Osteocyte (in vitro differentiated cells): Measurements from ENCODE around the gene ZNF165. TPM values are rescaled to one million over a fixed set of nuclear protein-coding genes. Genes with fewer than 3 reads are reported as not detected.
"Not testable (repeated sequence)": the region's sequence is repeated elsewhere in the genome, so short reads cannot be mapped to it uniquely, and the experiment has no call there.

ENCODE experiments used
- DNase-seq: peaks from one replicate; pipeline ENCODE4 v3.0.0; 2021; ENCODE audit warnings: mixed read lengths; ENCODE audit not compliant: unreplicated experiment; ENCODE audit errors: extremely low spot score
- H3K27ac Mint-ChIP-seq: one replicate; pipeline ENCODE4 v1.8.0; 2021; ENCODE audit warnings: mild to moderate bottlenecking, mixed read lengths; ENCODE audit not compliant: unreplicated experiment
- H3K27me3 Mint-ChIP-seq: one replicate; pipeline ENCODE4 v1.8.0; 2021; ENCODE audit warnings: mixed read lengths; ENCODE audit not compliant: unreplicated experiment
- H3K36me3 Mint-ChIP-seq: one replicate; pipeline ENCODE4 v1.8.0; 2021; ENCODE audit warnings: mixed read lengths; ENCODE audit not compliant: unreplicated experiment
- H3K4me1 Mint-ChIP-seq: one replicate; pipeline ENCODE4 v1.8.0; 2021; ENCODE audit warnings: mixed read lengths; ENCODE audit not compliant: unreplicated experiment
- H3K4me3 Mint-ChIP-seq: one replicate; pipeline ENCODE4 v1.8.0; 2021; ENCODE audit warnings: mild to moderate bottlenecking, moderate library complexity, mixed read lengths; ENCODE audit not compliant: unreplicated experiment
- H3K9me3 Mint-ChIP-seq: one replicate; pipeline ENCODE4 v1.8.0; 2021; ENCODE audit warnings: mixed read lengths; ENCODE audit not compliant: unreplicated experiment
- total RNA-seq: library from RNA; stranded (reverse); gene quantifications from 2 replicates; pipeline ENCODE4 v1.2.1, GENCODE V29; 2021
- TF ChIP-seq, protein P1 (sequence below): fragments of 200-600 bp; sonication (generic); IDR thresholded peaks from 2 replicates; pipeline ENCODE4 v1.5.0; 2021; ENCODE audit warnings: antibody characterized with exemption, mild to moderate bottlenecking, moderate library complexity

The ZNF165 gene
- total RNA-seq, 1 donor from 2014 or later: 0.32 TPM

DNA sequence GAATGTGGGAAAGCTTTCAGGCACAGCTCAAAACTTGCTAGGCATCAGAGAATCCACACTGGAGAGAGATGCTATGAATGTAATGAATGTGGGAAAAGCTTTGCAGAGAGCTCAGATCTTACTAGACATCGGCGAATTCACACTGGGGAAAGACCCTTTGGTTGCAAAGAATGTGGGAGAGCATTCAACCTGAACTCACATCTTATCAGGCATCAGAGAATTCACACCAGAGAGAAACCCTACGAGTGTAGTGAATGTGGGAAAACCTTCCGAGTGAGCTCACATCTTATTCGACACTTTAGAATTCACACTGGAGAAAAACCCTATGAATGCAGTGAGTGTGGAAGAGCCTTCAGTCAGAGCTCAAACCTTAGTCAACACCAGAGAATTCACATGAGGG is 8.7 kb downstream of the ZNF165 start:
- no peaks in the 10 kb centered on the region for H3K4me1 Mint-ChIP-seq
- peaks cover 25% of the 10 kb centered on the region for H3K9me3 Mint-ChIP-seq
- no peaks in the 10 kb centered on the region for H3K27me3 Mint-ChIP-seq
- H3K4me3 Mint-ChIP-seq: no peak overlapping the region
- H3K36me3 Mint-ChIP-seq: peaks cover 16% of the 10 kb centered on the region
- TF ChIP-seq, protein P1, sequence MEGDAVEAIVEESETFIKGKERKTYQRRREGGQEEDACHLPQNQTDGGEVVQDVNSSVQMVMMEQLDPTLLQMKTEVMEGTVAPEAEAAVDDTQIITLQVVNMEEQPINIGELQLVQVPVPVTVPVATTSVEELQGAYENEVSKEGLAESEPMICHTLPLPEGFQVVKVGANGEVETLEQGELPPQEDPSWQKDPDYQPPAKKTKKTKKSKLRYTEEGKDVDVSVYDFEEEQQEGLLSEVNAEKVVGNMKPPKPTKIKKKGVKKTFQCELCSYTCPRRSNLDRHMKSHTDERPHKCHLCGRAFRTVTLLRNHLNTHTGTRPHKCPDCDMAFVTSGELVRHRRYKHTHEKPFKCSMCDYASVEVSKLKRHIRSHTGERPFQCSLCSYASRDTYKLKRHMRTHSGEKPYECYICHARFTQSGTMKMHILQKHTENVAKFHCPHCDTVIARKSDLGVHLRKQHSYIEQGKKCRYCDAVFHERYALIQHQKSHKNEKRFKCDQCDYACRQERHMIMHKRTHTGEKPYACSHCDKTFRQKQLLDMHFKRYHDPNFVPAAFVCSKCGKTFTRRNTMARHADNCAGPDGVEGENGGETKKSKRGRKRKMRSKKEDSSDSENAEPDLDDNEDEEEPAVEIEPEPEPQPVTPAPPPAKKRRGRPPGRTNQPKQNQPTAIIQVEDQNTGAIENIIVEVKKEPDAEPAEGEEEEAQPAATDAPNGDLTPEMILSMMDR: no peak
- no peak overlapping the region for H3K27ac Mint-ChIP-seq
- DNase-seq: no peak

DNA sequence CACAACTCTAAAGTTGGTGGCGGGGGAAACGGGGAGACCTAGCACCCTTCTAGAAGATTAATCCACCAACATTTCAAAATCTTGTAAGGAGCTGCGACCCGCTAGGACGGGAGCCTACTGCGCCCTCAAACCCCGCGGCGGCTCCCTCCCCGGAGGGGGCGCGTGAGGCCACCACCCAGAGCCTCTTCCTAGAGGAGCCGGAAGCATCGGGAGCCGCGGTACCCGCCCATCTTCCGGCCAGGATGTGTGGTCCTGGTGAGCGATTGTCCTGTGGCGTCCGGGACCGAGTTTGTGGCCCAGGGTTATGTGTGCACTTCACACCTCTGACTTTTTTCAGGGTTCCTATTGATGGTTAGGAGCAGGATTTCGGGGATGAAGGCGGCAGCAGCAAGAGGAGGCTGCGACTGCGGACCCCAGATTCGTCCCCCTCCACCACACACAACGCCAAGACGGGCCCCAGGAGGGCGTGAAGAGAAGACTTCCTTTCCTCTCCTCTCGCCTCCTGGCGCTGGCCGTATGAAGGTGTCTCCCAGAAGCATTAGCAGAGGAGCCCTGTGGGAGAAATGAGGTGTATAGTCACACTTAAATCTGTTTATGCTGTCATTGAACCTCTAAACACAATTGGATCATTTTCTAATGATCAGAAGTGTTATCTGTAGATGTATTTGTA is 10.7 kb downstream of the ZNF165 start:
- peaks cover 25% of the 10 kb centered on the region for H3K9me3 Mint-ChIP-seq
- TF ChIP-seq, protein P1: no peak
- DNase-seq: no peak
- H3K27me3 Mint-ChIP-seq: no peaks in the 10 kb centered on the region
- peaks cover 16% of the 10 kb centered on the region for H3K36me3 Mint-ChIP-seq
- H3K27ac Mint-ChIP-seq: no peak overlapping the region
- no peak overlapping the region for H3K4me3 Mint-ChIP-seq
- no peaks in the 10 kb centered on the region for H3K4me1 Mint-ChIP-seq

DNA sequence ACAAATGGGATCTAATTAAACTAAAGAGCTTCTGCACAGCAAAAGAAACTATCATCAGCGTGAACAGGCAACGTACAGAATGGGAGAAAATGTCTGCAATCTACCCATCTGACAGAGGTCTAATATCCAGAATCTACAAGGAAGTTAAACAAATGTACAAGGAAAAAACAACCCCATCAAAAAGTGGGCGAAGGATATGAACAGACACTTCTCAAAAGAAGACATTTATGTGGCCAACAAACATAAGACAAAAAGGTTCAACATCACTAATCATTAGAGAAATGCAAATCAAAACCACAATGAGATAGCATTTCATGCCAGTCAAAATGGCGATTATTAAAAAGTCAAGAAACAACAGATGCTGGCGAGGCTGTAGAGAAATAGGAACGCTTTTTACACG is 21.9 kb downstream of the ZNF165 start:
- DNase-seq, H3K36me3 Mint-ChIP-seq, H3K9me3 Mint-ChIP-seq, H3K27ac Mint-ChIP-seq, H3K4me3 Mint-ChIP-seq: not testable (repeated sequence)
- peaks cover 10% of the 10 kb centered on the region for H3K4me1 Mint-ChIP-seq
- peaks cover 26% of the 10 kb centered on the region for H3K27me3 Mint-ChIP-seq

DNA sequence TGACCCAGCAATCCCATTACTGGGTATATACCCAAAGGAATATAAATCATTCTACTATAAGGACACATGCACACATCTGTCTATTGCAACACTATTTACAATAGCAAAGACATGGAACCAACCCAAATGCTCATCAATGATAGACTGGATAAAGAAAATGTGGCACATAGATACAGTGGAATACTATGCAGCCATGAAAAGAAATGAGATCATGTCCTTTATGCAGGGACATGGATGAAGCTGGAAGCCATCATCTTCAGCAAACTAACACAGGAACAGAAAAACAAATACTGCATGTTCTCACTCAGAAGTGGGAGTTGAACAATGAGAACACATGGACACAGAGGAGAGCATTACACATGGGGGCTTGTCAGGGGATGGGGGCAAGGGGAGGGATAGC is 22.3 kb downstream of the ZNF165 start:
- H3K36me3 Mint-ChIP-seq: not testable (repeated sequence)
- H3K4me3 Mint-ChIP-seq: peak overlapping the region; percentile 47

DNA sequence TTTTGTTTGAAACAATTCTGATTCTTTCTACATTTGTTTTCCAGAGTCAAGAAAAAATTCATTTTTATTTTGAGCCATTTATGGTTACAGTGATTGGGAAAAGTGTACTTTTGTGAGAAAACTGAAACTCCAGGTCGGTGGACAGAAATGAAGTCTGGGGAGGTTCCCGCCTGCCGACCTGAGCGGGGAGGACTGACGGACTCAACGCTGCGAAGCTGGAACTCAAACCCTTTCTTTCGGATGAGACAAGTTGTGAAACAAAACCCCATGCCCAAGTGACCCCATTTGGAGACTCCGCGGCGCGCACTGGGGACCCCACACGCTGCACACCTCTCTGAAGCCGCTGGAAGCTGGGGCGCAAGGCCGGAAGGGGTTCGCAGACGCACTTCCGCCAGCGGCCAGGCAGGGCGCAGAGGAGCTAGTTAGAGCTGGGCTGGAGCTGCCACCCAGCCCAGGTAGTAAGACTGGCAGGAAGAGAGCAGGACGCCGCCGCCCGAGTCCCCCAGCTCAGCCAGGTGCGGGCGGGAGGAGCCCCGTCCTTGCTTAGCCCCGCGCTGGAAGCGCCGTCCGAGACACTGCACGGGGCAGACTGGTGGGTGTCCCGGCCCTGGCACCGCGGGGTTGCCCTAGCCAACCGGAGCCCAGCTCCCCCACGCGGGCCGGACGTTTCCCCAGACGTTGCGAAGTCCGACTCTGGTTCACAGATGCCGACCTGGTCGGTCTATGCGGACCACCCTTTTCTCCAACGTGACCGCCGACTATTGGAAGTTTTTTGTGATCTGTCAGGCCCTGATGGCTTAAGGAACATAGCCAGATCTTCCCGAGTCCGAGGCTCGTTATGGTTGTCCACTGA is 24.2 kb downstream of the ZNF165 start:
- Mint-ChIP-seq H3K27me3 (peaks cover 25% of the 10 kb centered on the region), H3K27ac (peak overlapping the region; percentile 85), H3K4me3 (peak overlapping the region; percentile 88), H3K4me1 (peaks cover 10% of the 10 kb centered on the region), H3K36me3 (no peaks in the 10 kb centered on the region), H3K9me3 (no peaks in the 10 kb centered on the region)
- DNase-seq: peak; percentile 90
- TF ChIP-seq, protein P1: peak; percentile 65

More for the DNA sequence above, 22.3 kb downstream of the ZNF165 start:
- H3K9me3 Mint-ChIP-seq, H3K27ac Mint-ChIP-seq, DNase-seq: not testable (repeated sequence)
- peaks cover 26% of the 10 kb centered on the region for H3K27me3 Mint-ChIP-seq
- peaks cover 10% of the 10 kb centered on the region for H3K4me1 Mint-ChIP-seq

DNA sequence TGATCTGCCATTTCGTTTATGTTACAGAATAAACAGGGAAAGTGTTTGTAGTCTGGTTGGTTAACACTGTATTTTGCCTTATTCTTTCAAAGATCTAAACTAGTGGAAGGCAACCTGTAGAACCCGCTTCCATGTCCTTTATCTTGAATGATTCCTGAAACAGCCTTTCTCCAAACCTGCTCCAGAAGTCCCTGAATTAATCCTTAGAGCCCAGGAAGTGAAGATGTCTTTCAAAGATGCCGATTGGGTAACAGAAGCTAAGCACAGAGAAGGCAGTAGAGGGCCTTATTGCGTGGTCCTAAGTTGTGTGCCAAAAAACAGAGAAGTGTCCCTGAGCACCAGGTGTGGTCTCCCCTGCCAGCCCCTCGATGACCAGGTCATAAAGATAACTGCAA is 24.9 kb downstream of the ZNF165 start:
- Mint-ChIP-seq H3K27me3 (peaks cover 18% of the 10 kb centered on the region), H3K4me1 (peaks cover 10% of the 10 kb centered on the region), H3K27ac (peak overlapping the region; percentile 85), H3K36me3 (no peaks in the 10 kb centered on the region), H3K9me3 (no peaks in the 10 kb centered on the region), H3K4me3 (peak overlapping the region; percentile 88)
- TF ChIP-seq, protein P1: no peak
- no peak for DNase-seq
